GDM1 (cell line): ENCODE results near the gene UNC79.
"Not testable (repeated sequence)": the region's sequence is repeated elsewhere in the genome, so short reads cannot be mapped to it uniquely, and the experiment has no call there.

ENCODE experiments used
- DNase-seq: peaks from one replicate; lab custom pipeline; 2025; lab: John Stamatoyannopoulos, UW

UNC79 gene

DNA sequence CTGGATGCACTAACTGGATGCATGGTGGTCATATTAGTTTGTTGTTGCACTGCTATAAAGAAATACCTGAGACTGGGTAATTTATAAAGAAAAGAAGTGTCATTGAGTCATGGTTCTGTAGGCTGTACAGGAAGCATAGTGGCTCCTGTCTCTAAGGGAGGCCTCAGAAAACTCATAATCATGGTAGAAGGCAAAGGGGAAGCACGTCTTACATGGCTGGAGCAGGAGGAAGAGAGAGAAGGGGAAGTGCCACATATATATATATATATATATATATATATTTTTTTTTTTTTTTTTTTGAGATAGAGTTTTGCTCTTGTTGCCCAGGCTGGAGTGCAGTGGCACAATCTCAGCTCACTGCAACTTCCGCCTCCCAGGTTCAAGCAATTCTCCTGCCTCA lies 62.9 kb downstream of the UNC79 start:
- DNase-seq = not testable (repeated sequence)

DNA sequence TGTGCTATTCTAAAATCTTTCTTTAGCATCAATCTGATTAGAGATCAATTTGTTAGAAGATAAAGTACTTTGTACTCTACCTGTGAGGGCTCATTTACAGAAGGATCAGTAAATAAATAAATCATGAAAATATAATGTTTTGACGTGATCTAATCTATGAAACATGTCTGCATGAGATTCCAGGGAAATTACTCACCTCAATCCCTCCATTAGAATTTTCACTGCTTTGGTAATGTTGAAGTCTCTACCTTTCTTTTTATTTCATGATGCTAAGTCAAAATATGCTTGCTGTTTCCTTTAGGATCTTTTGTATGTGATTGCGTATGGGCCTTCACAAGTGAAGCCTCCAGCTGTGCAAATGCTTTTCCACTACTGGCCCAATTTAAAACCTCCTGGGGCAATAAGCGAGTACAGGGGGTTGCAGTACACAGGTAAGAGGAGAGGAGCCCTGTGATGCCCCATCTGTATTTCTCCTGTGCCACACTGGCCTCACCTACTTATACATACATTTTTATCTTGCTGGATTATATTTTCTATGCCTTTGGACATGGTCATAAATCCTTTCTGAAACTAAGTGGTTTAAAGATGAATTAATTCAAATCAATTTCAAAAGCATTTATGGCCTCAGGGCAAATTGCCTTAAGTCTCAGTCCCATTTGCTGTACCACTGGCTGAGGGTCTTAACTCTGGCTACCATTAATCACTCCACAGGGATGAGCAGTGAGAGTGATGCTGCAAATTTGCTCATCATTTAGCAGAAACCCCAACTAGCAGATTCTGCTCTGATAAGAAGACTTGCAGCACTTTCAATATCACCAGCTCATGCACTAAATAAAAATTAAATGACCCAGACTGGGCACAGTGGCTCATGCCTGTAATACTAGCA lies 66.4 kb downstream of the UNC79 start:
- no peak for DNase-seq

DNA sequence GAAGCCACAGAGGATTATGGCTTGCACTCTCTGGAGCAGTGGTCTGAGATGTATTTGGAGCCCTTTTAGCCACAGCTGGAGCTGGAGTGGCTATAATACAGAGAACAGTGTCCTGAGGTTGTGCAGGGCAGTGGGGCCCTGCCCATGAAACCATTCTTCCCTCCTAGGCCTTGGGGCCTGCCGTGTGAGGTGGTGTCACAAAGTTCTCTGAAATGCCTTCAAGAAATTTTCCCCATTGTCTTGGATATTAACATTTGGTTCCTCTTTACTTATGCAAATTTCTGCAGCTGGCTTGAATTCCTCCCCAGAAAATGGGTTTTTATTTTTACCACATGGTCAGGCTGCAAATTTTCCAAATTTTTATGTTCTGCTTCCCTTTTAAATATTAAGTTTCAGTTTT lies 79.3 kb downstream of the UNC79 start:
- no peak for DNase-seq

DNA sequence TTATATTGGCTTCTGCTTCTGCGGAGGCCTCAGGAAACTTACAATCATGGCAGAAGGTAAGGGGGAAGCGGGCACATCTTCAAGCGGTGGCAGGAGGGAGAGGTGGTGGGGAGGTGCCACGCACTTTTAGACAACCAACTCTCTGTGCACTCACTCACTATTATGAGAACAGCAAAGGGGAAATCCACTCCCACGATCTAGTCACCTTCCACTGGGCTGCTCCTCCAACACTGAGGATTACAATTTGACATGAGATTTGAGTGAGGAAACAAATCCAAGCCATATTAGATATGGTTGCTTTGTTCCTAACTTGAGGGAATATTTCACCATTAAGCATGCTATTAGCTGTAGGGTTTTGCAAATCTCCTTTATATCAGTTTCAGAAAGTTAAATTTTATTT lies 80.3 kb downstream of the UNC79 start:
- DNase-seq = no peak

DNA sequence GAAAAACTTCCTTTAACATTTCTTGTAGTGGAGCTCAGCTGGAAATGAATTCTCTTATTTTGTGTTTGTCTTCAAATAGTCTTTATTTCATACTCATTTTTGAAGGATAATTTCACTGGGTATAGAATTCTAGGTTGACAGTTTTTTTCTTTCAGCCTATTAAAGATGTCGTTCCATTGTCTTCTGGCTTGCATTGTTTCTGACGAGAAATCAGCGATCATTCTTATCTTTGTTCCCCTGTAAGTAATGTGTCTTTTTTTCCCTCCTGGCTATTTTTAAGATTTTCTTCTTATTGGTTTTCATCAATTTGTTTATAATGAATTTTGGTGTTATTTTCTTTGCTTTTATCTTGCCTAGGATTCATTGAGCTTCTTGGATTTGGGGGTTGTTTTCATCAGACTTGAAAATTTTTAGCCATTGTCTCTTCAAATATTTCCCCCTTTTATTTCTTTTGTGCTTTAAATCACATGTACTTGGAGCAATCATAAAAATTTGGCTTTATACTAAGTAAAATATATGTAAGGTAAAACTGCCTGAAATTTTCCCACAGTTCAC lies 89.4 kb downstream of the UNC79 start:
- DNase-seq = no peak

DNA sequence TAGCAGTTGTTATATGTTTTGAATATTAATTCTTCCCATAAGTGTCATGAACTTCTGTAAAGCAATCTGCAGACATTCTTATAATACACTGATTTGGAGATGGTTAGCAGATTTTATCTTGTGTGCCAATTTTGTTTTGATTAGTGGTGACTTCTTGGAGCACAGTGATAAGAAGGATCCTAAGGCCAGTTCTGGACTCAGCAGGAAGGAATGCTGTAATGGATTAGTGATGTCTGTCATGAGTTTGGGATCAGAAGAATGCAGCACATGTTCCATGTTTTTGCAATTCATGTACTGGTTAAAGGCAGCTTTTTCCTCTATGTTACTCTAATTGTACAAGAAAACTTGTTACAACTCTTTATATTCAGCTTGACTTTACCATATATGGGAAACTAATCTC lies 91.5 kb downstream of the UNC79 start:
- DNase-seq = no peak

DNA sequence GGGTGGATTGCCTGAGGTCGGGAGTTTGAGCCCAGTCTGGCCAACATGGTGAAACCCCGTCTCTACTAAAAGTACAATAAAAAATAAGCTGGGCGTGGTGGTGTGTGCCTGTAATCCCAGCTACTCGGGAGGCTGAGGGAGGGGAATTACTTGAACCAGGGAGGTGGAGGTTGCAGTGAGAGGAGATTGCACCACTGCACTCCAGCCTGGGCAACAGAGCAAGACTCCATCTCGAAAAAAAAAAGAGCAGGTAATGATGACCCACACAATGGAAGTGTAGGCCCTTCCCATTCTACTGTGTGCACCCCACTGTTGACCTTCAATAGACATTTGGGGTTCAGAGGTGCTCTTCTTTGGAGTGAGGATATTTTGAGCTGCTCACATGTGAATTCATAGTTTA lies 94.5 kb downstream of the UNC79 start:
- DNase-seq = not testable (repeated sequence)

DNA sequence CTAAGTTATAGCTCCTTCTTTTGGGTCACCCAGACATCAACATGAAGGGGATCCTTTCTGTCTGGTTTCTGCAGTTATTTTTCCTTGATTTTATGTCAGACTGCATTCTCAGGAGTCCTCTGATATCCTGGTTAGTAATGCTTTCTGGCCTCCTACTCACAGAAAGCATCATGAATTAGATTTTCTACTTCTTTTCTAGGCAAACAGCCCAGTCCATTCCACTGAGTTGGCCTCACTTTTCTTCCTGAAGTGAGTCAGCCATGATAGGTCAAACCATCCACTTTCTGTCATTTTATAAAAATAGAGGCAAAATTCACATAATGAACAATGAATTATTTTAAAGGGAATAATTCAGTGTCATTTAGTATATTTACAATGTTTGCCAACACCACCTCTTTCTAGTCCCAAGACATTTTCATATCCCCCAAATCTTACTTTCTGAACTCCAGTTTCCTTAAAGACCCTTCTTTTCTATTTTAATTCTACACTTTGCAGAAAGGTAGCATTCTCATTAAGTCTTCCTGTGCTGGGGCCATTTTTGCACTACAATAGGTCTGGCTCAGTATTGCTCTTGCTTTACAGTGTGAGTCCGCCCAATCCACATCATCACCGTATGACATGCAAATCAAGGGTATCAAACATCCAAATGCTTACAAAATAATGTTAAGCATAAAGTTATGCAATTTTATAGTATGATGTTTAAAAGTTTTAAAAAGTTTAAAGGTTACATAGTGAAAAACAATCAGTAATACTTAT lies 95.1 kb downstream of the UNC79 start:
- DNase-seq = no peak

DNA sequence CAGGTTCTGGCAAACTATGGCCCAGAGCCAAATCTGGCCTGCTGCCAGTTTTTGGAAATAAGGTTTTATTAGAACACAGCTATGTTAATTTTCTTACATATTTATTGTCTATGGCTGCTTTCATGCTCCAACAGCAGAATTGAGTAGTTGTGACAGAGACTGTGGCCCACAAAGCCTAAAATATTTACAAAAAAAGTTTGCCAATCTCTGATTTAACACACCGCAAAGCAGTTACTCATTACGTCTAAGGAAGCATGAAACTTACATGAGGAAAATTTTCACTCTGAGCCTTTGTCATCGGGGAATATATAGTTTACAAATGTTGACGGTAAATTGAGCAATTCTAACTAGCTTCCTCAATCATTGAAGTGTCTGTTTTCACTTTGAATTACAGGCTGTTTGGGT lies 96.5 kb downstream of the UNC79 start:
- DNase-seq = no peak

DNA sequence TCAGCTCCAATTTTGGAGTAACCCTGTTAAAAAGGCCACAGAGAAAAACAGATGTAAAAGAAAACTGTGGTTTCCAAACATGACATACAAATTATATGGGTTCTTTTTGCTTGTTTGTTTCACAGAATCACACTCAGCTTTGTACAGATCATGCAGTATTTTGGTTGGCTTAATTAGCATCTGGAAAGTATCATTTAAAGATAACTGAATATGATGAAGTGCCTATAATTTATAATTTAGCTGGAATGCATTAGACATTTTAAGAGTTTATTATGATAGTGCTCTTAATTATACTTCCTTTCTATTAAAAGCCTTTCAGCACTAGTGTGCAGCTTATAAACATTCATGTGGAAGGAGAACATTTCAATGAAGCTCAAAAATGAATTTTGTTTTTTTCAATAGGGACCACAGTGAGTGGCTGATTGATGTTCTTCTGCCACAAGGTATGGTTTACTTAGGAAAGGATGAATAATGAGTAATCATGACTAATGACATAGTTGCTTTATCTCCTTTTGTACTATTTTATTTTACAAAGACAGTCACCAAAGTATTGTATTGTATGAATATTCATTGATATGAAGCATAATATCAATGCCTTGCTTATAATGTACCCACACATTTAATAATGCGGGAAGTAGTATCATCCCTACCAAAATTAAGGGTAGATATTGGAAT lies 98.3 kb downstream of the UNC79 start:
- DNase-seq = no peak

DNA sequence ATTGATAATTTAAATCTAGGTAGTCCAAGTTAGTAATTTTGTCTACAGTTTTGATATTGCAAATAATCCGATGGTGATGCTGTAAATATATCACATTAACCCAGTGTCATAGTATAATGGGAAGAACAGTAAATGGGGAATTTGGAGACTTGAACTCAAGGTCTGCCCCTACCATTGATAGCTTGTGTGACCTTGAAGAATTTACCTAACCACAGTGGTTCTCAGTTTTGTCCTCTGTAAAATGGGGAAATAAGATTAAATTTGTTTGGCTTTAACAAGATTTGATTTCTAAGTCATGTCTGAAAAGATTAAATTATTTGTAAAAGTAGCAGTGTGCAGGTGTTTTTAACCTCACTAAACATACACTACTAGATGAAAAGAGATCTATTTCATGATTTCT lies 100.9 kb downstream of the UNC79 start:
- no peak for DNase-seq

DNA sequence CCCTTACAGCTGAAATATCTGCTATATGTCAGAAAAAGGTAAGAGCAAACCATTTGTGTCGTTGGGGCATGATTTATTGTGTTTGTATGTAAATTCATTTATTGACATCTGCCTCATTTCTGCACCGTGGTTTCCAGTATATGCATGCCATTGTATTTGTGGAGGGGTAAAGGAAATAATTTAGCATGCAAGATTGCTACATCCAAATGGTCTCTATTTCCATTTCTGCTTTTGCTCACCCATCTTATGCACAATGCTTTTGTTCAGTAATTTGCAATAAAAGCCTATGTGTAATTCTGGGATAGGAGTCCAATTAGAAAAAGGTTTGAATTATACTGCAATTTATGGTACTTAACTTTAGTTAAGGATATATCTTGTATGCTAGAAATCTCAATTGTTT lies 101.8 kb downstream of the UNC79 start:
- DNase-seq = no peak

DNA sequence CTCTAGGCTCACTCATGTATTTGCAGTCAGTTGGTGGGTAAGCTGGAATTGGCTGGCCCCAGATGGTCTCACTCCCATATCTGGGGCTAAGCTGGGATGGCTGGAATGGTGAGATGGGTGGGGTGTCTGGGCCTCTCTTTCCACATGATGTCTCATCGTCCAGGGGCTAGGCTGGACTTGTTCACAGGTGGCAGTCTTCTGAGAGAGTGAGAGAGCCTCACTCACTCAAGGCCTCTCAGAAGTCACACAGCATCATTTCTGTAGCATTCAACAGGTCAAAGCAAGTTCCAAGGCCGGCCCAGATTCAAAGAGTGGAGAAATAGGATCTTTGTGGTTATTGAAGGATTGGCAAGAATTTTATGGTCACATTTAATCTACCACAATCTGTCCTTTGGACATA lies 102.7 kb downstream of the UNC79 start:
- no peak for DNase-seq

DNA sequence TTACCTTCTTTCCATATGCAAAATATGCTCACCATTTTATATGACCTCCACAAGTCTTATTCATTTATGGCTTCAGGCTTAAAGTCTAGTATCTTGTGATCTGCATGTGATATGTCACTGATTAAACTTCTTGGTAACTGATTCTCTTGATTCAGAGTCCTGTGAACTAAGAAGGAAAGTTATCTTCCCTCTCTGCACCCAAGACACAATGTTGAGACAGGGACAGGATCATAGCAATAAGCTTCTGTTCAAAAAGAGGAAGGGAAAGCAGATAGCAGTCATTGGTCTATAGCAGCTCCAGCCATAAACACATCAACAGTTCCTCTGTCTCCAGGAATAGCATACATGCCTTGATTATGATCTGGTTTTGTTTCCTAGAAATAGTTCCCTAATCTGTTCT lies 103.1 kb downstream of the UNC79 start:
- DNase-seq = peak; percentile 51

DNA sequence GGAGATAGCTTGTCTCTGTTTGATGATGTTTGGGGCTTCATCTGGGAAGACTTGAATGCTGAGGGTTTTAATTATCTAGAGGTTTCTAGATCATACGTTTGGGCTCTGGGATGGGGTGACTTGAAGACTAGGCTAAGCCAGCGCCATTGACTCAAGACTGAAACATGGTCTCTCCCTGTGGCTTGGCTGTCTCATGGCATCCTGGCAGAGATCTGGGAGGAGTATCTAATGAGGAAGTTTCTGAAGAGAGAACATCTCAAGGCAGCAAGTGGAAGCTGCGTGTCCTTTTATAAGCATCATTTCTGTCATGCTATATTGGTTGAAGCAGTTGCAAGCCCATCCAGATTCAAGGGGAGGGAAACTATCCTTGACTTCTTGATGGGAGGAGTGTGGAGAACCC lies 104.8 kb downstream of the UNC79 start:
- no peak for DNase-seq

DNA sequence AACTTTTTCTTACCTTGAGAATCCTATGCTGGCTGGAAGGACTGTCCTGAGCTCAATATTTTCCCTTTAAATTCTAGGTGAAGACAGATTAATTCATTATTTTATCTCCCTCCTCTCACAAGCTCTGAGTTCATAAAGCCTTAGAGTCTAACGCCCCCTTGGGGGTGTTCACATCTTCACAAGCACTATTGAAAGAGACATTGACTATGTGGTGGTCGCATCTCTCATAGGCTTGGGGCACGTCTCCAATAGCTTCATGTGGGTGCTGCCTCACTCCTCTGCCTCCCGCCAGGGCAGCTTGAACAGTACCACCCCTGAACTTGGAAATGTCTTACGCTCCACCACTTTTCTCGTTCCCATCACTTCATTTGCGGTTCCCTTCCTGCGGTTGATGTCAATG lies 106.2 kb downstream of the UNC79 start:
- no peak for DNase-seq

DNA sequence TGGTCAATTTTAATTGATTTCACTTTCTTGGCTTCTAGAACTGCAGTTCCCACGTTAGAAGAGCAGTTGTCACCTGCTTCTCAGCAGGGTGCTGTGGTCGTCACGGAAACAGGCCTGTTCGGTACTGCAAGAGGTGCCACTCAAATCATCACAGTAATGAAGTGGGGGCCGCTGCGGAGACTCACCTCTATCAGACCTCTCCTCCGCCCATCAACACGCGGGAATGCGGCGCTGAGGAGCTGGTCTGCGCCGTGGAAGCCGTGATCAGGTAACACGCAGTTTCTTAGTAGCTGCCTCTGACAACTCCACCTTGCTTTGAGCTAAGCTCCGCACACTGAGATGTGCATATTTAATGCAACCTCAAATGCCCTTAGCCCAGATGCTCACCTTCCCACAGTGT lies 107.2 kb downstream of the UNC79 start:
- no peak for DNase-seq

DNA sequence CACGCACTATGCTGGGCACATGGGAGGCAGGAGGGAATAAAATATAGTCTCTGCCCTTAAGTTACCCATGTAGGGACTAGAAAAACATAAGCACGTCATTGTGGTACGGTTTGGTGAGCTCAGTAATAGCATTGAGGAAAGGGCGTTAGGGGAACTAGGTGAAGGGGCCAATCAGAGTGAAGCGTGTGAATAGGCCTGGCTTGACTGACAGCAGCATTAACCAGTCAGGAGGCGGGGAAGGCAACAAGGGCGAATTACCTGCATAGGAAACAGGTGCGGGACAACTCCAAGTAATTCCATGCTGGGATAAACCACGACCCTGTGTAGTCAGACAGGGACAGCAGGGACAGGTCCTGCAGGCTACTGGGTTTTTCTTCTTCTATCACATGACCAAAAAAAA lies 107.7 kb downstream of the UNC79 start:
- peak; percentile 46 for DNase-seq

DNA sequence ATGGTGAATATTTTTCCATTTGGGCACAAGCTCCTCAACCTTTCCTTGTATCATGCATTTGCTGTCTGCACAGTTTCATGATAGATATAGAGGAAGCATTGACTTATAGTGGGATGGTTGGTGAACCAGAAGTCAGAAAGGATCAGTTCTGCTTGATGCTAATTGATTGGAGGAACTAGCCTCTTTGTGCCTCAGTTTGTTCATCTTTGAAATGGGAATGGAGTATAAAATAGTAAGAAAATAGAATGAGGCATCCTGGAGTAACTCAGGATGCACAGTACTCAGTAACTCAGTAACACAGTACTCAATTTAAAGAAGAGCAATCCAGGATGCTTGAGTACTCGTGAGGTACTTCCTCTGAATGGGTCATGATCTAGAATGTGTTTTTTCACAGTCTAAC lies 109.5 kb downstream of the UNC79 start:
- DNase-seq = no peak

DNA sequence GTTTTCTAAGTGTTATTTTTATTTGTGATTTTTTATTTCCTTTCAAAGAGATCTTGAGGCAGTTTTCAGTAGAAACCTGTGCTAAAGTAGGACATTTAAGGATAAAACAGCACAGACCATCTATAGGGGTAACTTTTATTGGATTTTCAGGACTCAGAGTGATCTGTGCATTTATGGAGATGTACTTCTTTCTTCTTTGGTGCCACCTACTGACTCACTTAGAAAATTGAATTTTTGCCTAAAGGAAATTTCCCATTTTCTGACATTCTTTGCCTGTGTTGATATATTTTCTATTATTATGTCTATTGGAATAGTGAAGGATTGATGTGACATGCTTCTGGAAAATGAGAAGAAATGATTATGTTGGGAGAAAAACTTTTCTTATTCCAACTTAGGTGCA lies 113.0 kb downstream of the UNC79 start:
- DNase-seq = no peak

DNA sequence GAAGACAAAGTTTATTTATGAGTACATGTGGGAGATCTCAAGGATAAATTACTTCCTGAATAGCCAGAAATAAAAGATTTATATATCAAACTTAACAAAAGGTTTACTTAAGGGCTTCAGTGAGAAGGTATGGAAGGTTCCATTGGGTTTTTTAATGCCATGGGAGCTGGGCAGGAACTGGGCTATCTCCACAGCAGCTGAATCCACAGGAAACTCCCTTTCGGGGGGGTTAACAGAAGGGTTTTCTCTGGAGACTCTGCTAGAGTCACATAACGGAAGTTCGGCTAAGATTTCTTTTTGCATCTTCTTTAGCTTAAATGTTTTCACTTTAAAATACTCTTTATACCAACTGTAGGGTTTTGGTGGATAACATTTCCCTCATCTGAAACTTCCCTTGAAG lies 113.5 kb downstream of the UNC79 start:
- DNase-seq = no peak

DNA sequence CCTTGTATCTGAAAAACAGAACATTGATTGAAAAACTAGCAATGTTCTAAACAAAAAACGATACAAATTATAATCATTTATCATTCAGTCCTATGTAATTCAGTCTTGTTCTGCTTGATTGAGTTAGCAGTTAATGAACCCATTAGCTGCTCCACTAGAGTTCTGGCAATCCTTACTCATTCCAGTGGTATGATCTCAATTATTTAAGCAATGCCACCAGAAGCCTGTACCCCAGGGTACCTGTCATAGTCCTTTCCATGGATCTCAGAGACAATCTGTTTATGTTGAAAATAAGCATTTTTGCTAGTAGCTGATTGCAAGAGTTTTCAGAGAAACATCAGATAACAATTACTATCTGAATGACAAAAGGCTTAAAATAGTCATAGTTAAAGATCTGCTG lies 115.9 kb downstream of the UNC79 start:
- DNase-seq = no peak
